Upper lobe of left lung (tissue), 6 donors: ENCODE measurements around the gene C10orf143. TPM values are rescaled to one million over a fixed set of nuclear protein-coding genes. Genes with fewer than 3 reads are reported as not detected.

Experiments used
- ATAC-seq, 2 donors: fragments of 200-7000 bp; cut with Tn5 transposase; one replicate each; pipeline ENCODE4 v1.9.1; 2022; ENCODE audit warnings: mild to moderate bottlenecking in 2 of 2, moderate library complexity in 2 of 2; ENCODE audit not compliant: low FRiP score in 2 of 2
- DNase-seq, 2 donors: peaks; one replicate each; pipeline ENCODE4 v3.0.0-alpha.2; 2019 to 2020
- H3K27ac ChIP-seq, 4 donors: fragments of 200-600 bp; sonication (generic); one replicate each; pipeline ENCODE4 v1.5.1; 2016 to 2019
- H3K27me3 ChIP-seq, 4 donors: fragments of 200-600 bp; sonication (generic); one replicate each; pipeline ENCODE4 v1.5.1; 2017 to 2019
- H3K36me3 ChIP-seq, 4 donors: fragments of 200-600 bp; sonication (generic); one replicate each; pipeline ENCODE4 v1.5.1; 2016 to 2019
- H3K4me1 ChIP-seq, 4 donors: fragments of 200-600 bp; sonication (generic); one replicate each; pipeline ENCODE4 v1.5.1; 2018 to 2019
- H3K4me3 ChIP-seq, 4 donors: fragments of 200-600 bp; sonication (generic); one replicate each; pipeline ENCODE4 v1.5.1; 2017 to 2019; ENCODE audit warnings: mild to moderate bottlenecking in 2 of 4, moderate library complexity in 1 of 4
- H3K9me3 ChIP-seq, 4 donors: fragments of 200-600 bp; sonication (generic); one replicate each; pipeline ENCODE4 v1.5.1; 2018 to 2019
- CTCF ChIP-seq, 6 experiments: fragments of 450-650 bp in 4 of 6; fragments of 200-600 bp in 2 of 6; sonication (generic) in 2 of 6; IDR thresholded peaks; one replicate each; pipeline ENCODE4 v1.5.1; 2016 to 2019; ENCODE audit warnings: antibody characterized with exemption in 6 of 6
- EP300 ChIP-seq, 4 donors: sonication (generic); formaldehyde crosslinking; IDR thresholded peaks; one replicate each; pipeline ENCODE4 v1.5.1; 2017; ENCODE audit warnings: antibody characterized with exemption in 4 of 4, control low read depth in 2 of 4
- POLR2A ChIP-seq, 4 donors: fragments of 450-650 bp; IDR thresholded peaks; one replicate each; pipeline ENCODE4 v1.5.1; 2016 to 2017; ENCODE audit warnings: antibody characterized with exemption in 4 of 4, mild to moderate bottlenecking in 2 of 4
- POLR2AphosphoS5 ChIP-seq, 2 donors: sonication (generic); formaldehyde crosslinking; IDR thresholded peaks; one replicate each; pipeline ENCODE4 v1.5.1; 2017; ENCODE audit warnings: antibody characterized with exemption in 2 of 2
- WGBS, 2 donors: methylation state at CpG; one replicate each; pipeline ENCODE4 v1.1.5; 2017 to 2018; 5-methylcytosine and 5-hydroxymethylcytosine counted together
- total RNA-seq, 6 donors: library from RNA; depleted of rRNA in 4 of 6; stranded (reverse); fragments of >200 nt in 4 of 6; gene quantifications; one replicate each; pipeline versions ENCODE4 v1.1.0 to v1.2.1, GENCODE V29; 2016 to 2021
- donor health status: DM: no; HTN: no; CAD: no; lungs with moderate emphysema.
- donor health status: DM: no; HTN: yes; CAD: no; lungs with severe emphysema.

C10orf143 gene
- total RNA-seq, 6 donors from 2014 or later = 0.55 to 6.0 (median 4.4) TPM; not detected in 1

DNA sequence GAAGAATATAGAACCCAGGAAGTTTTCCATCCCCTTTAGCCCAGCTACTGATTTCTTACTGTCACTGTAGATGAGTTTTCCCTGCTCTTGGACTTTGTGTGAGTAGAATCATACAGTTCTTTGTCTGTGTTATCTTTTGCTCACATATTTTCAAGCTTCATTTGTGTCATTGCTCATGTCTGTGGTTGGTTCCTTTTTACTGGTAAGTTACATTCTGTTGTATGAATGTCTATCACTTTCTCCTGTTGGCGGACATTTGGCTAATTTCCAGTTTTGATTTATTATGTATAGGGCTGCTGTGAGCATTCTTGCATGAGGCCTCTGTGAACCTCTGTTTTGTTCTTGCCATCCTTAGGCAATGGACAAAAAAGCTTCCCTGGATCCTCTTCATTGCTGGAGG is 30.8 kb upstream of the C10orf143 start:
- 70% methylated on average over 1 of the region's 1 CpG for WGBS, 2 donors
- ATAC-seq = no peak
- TF ChIP-seq EP300 (IDR thresholded peaks at IDR 0.05) = no peak
- TF ChIP-seq POLR2AphosphoS5 (IDR thresholded peaks at IDR 0.05) = no peak
- TF ChIP-seq CTCF (IDR thresholded peaks at IDR 0.05) = no peak
- TF ChIP-seq POLR2A (IDR thresholded peaks at IDR 0.05) = no peak

GRCh38 chr10:130141038-130141437 is 30.4 kb upstream of the C10orf143 start:
- H3K4me1 ChIP-seq = peaks cover 25 to 52% (median 30%) of the 10 kb centered on the region in 4 donors
- H3K4me3 ChIP-seq = no peak overlapping the region
- no peak overlapping the region for H3K27ac ChIP-seq
- DNase-seq = no peak
- 79 to 84% methylated on average over 4 of the region's 4 CpGs for WGBS, 2 donors
- TF ChIP-seq EP300 (IDR thresholded peaks at IDR 0.05) (no peak), CTCF (IDR thresholded peaks at IDR 0.05) (no peak), POLR2A (IDR thresholded peaks at IDR 0.05) (no peak), POLR2AphosphoS5 (IDR thresholded peaks at IDR 0.05) (no peak)
- ATAC-seq = no peak
- no peaks in the 10 kb centered on the region for H3K27me3 ChIP-seq
- peaks cover 0 to 10% (median 9%) of the 10 kb centered on the region in 4 donors for H3K36me3 ChIP-seq
- H3K9me3 ChIP-seq = no peaks in the 10 kb centered on the region

More for the DNA sequence above, 30.8 kb upstream of the C10orf143 start:
- H3K4me1 ChIP-seq = peaks cover 25 to 52% (median 30%) of the 10 kb centered on the region in 4 donors
- H3K9me3 ChIP-seq = no peaks in the 10 kb centered on the region
- H3K4me3 ChIP-seq = no peak overlapping the region
- no peaks in the 10 kb centered on the region for H3K27me3 ChIP-seq
- no peak overlapping the region for H3K27ac ChIP-seq
- DNase-seq = no peak
- peaks cover under 1 to 14% (median 11%) of the 10 kb centered on the region in 4 donors for H3K36me3 ChIP-seq

GRCh38 chr10:130140425-130140824 is 29.8 kb upstream of the C10orf143 start:
- ATAC-seq = no peak
- WGBS, 2 donors = 88 to 96% methylated on average over 1 of the region's 1 CpG
- peaks cover 29 to 58% (median 35%) of the 10 kb centered on the region in 4 donors for H3K4me1 ChIP-seq

GRCh38 chr10:130138479-130138866 is 27.8 kb upstream of the C10orf143 start:
- peak overlapping the region; percentile 3 to 92 (median 58) for H3K27ac ChIP-seq
- ATAC-seq (peak in 1 of 2 donors; percentile 88), DNase-seq (peak in 1 of 2 donors; percentile 84)
- TF ChIP-seq EP300 (IDR thresholded peaks at IDR 0.05) (peak in 1 of 4 donors; percentile 59), POLR2AphosphoS5 (IDR thresholded peaks at IDR 0.05) (no peak)
- H3K9me3 ChIP-seq = no peaks in the 10 kb centered on the region
- H3K4me3 ChIP-seq = peak overlapping the region in 1 of 4 donors; percentile 97
- H3K4me1 ChIP-seq = peaks cover 29 to 60% (median 36%) of the 10 kb centered on the region in 4 donors
- no peaks in the 10 kb centered on the region for H3K27me3 ChIP-seq
- 53 to 58% methylated on average over 3 of the region's 3 CpGs for WGBS, 2 donors
- no peaks in the 10 kb centered on the region for H3K36me3 ChIP-seq

More at GRCh38 chr10:130140425-130140824, 29.8 kb upstream of the C10orf143 start:
- Histone ChIP-seq H3K4me3 (no peak overlapping the region), H3K9me3 (no peaks in the 10 kb centered on the region), H3K27ac (no peak overlapping the region), H3K36me3 (peaks cover 0 to 5% (median 3%) of the 10 kb centered on the region in 4 donors), H3K27me3 (no peaks in the 10 kb centered on the region)
- DNase-seq = no peak
- TF ChIP-seq POLR2A (IDR thresholded peaks at IDR 0.05) = no peak

DNA sequence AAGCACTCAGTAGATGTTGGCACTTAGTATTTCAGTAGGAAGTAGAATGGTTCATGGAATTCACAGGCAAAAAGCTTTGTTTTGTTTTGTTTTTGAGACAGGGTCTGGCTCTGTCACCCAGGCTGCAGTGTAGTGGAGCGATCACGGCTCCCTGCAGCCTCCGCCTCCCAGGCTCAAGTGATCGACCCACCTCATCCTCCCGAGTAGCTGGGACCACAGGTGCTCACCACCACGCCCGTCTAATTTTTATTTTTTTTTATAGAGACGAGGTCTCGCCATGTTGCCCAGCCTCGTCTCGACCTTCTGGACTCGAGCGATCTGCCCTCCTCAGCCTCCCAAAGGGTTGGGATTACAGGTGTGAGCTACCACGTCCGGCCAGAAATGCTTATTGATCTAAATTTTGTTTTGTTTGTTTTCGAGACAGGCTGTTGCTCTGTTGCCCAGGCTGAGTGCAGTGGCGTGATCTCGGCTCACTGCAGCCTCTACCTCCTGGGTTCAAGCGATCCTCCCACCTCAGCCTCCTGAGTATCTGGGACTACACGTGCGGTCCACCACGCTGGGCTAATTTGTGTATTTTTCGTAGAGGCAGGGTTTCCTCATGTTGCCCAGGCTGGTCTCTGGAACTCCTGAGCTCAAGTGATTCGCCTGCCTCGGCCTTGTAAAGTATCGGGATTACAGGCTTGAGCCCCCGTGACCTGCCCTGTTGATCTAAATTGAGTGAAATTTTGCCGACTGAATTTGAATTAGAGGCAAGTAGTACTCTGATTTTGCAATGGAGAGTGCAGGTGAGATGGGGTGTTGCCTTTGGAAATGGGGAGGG is 27.2 kb upstream of the C10orf143 start:
- Histone ChIP-seq H3K36me3 (no peaks in the 10 kb centered on the region), H3K4me3 (peak overlapping the region; percentile 91 to 99 (median 97)), H3K27ac (peak overlapping the region; percentile 3 to 92 (median 88)), H3K9me3 (no peaks in the 10 kb centered on the region), H3K27me3 (no peaks in the 10 kb centered on the region), H3K4me1 (peaks cover 29 to 60% (median 36%) of the 10 kb centered on the region in 4 donors)
- peak in 1 of 2 donors; percentile 37 for DNase-seq
- ATAC-seq = peak in 1 of 2 donors; percentile 58
- TF ChIP-seq EP300 (IDR thresholded peaks at IDR 0.05) (no peak), POLR2A (IDR thresholded peaks at IDR 0.05) (no peak), POLR2AphosphoS5 (IDR thresholded peaks at IDR 0.05) (no peak), CTCF (IDR thresholded peaks at IDR 0.05) (no peak)
- 93% methylated on average over 28 of the region's 28 CpGs for WGBS, 2 donors
